ENCODE data around the gene SHROOM1.

DNA sequence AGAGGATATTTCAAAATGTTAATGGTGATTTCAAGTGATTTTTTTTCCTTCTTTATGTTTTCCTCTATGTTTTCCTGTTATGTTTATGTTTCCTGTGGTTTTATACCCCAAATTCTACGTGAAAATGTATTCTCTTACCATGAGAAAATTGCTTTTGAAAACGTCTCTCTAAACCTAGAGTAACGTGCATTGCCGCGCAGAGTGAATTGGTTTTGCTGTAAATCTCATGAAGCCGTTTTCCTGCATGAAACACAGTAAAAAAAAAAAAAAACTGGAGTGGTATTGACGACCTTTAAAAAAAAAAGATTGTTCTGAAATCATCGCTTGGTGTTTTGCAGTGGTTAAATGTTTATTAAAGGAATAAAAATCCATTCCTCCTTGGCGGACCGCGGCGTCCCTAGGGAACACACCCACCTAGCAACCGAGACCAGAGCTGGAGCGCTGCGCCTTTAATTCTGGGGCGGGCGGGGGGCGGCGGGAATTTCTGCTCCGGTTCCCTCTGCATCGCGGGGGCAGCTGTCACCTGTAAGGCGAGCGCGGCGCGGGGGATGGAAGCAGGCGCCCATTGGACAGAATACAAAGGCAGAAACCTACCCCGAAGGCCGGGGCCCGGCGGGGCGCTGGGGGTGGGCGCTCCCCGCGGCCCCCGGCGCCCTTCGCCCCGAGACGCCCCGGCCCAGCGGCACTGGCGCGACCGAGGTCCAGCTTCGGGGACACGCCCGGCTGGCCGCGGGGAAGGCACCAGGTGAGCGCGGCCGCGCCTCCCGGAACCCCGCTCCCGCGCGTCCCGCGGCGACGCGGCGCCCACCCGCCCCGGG is 17.5 kb downstream of the SHROOM1 start, which contains the start of gene SOWAHA:
- TF ChIP-seq, protein P1, sequence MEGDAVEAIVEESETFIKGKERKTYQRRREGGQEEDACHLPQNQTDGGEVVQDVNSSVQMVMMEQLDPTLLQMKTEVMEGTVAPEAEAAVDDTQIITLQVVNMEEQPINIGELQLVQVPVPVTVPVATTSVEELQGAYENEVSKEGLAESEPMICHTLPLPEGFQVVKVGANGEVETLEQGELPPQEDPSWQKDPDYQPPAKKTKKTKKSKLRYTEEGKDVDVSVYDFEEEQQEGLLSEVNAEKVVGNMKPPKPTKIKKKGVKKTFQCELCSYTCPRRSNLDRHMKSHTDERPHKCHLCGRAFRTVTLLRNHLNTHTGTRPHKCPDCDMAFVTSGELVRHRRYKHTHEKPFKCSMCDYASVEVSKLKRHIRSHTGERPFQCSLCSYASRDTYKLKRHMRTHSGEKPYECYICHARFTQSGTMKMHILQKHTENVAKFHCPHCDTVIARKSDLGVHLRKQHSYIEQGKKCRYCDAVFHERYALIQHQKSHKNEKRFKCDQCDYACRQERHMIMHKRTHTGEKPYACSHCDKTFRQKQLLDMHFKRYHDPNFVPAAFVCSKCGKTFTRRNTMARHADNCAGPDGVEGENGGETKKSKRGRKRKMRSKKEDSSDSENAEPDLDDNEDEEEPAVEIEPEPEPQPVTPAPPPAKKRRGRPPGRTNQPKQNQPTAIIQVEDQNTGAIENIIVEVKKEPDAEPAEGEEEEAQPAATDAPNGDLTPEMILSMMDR (IDR thresholded peaks at IDR 0.05; ENCODE audit: low read length), result no peak
- TF ChIP-seq EZH2 (optimal IDR thresholded peaks at IDR 0.05; ENCODE audit: low read depth, low read length), result no peak
